SK-N-SH (cell line): ENCODE data around the gene SLC24A3. TPM values are rescaled to one million over a fixed set of nuclear protein-coding genes. Genes with fewer than 3 reads are reported as not detected.

ENCODE experiments used
- CTCF ChIA-PET: fragments of 300-600, 350-600 bp; formaldehyde crosslinking; extraction: SDS; loops from one replicate; lab custom pipeline; 2021; lab: Yijun Ruan, JAX
- POLR2A ChIA-PET: fragments of 350-600 bp; sonication (Branson Sonifier 250); formaldehyde crosslinking; extraction: SDS; loops from one replicate; lab custom pipeline; 2020; ENCODE audit warnings: antibody characterized with exemption, inconsistent platforms; lab: Yijun Ruan, JAX
- DNase-seq: peaks from one replicate; pipeline ENCODE4 v3.0.0; 2012
- H2AFZ ChIP-seq: fragments of 200-600 bp; sonication (generic); 2 replicates; pipeline ENCODE4 v1.8.1; 2016; ENCODE audit warnings: antibody characterized with exemption, mild to moderate bottlenecking, low read depth
- H3F3A ChIP-seq: fragments of 200-600 bp; sonication (generic); replicated peaks from 2 replicates; pipeline ENCODE3; 2016; ENCODE audit warnings: antibody characterized with exemption, mild to moderate bottlenecking; ENCODE audit not compliant: insufficient read depth
- H3K27ac ChIP-seq, 2 experiments: fragments of 200-500 bp in 1 of 2; fragments of 200-600 bp in 1 of 2; sonication (Bioruptor generic) in 1 of 2; sonication (generic), shearing (Covaris generic) in 1 of 2; 2 replicates each; pipeline versions ENCODE4 v1.5.1 to v1.6.1; 2014 to 2016; ENCODE audit warnings: low read depth in 2 of 2, inconsistent platforms in 1 of 2, low read length in 1 of 2, mild to moderate bottlenecking in 1 of 2, mixed read lengths in 1 of 2
- H3K27me3 ChIP-seq: fragments of 200-600 bp; sonication (generic), shearing (Covaris generic); 2 replicates; pipeline ENCODE4 v1.6.1; 2016; ENCODE audit warnings: mixed run types; ENCODE audit not compliant: insufficient read depth
- H3K36me3 ChIP-seq, 2 experiments: fragments of 200-500 bp in 1 of 2; fragments of 200-600 bp in 1 of 2; sonication (Bioruptor generic) in 1 of 2; sonication (generic) in 1 of 2; replicated peaks in 1 of 2; 2 replicates each; pipeline versions ENCODE3 to v1.5.1; 2014 to 2016; ENCODE audit warnings: low read length in 1 of 2, mild to moderate bottlenecking in 1 of 2; ENCODE audit not compliant: insufficient read depth in 2 of 2, control insufficient read depth in 1 of 2
- H3K4me1 ChIP-seq, 2 experiments: fragments of 200-500 bp in 1 of 2; fragments of 200-600 bp in 1 of 2; sonication (Bioruptor generic) in 1 of 2; sonication (generic), shearing (Covaris generic) in 1 of 2; 2 replicates each; pipeline versions ENCODE4 v1.5.1 to v1.6.1; 2014 to 2016; ENCODE audit warnings: low read depth in 1 of 2, low read length in 1 of 2, mixed run types in 1 of 2; ENCODE audit not compliant: insufficient read depth in 2 of 2, control insufficient read depth in 1 of 2
- H3K4me2 ChIP-seq: fragments of 200-600 bp; sonication (generic), shearing (Covaris generic); 2 replicates; pipeline ENCODE4 v1.6.1; 2017; ENCODE audit warnings: mixed run types
- H3K4me3 ChIP-seq, 2 experiments: fragments of 200-500 bp in 1 of 2; fragments of 200-600 bp in 1 of 2; sonication (Bioruptor generic) in 1 of 2; sonication (generic), shearing (Covaris generic) in 1 of 2; 2 replicates each; pipeline versions ENCODE4 v1.5.1 to v1.8.1; 2014 to 2016; ENCODE audit warnings: low read depth in 2 of 2, inconsistent platforms in 1 of 2, low read length in 1 of 2, mild to moderate bottlenecking in 1 of 2, mixed read lengths in 1 of 2, moderate library complexity in 1 of 2
- H3K79me2 ChIP-seq: fragments of 200-600 bp; sonication (generic); 2 replicates; pipeline ENCODE4 v1.8.1; 2017; ENCODE audit warnings: mild to moderate bottlenecking; ENCODE audit not compliant: insufficient read depth
- H3K9ac ChIP-seq: fragments of 200-600 bp; sonication (generic); 2 replicates; pipeline ENCODE4 v1.6.1; 2017; ENCODE audit warnings: mixed run types
- H3K9me2 ChIP-seq: fragments of 200-600 bp; sonication (generic); 2 replicates; pipeline ENCODE4 v1.6.1; 2017; ENCODE audit warnings: mixed run types
- H3K9me3 ChIP-seq: fragments of 200-600 bp; sonication (generic); 2 replicates; pipeline ENCODE4 v1.6.1; 2017; ENCODE audit warnings: mixed run types, mild to moderate bottlenecking, moderate library complexity
- H4K20me1 ChIP-seq: fragments of 200-600 bp; sonication (generic); 2 replicates; pipeline ENCODE4 v1.6.1; 2017; ENCODE audit warnings: mild to moderate bottlenecking, mixed run types; ENCODE audit not compliant: insufficient read depth
- CHD2 ChIP-seq: fragments of 150-350 bp; IDR thresholded peaks from 2 replicates; pipeline ENCODE4 v1.6.1; 2018; ENCODE audit warnings: low read length; ENCODE audit not compliant: partially characterized antibody
- ELF1 ChIP-seq: IDR thresholded peaks from 2 replicates; pipeline ENCODE4 v1.4.0; 2012
- EP300 ChIP-seq, 2 experiments: IDR thresholded peaks; 2 replicates each; pipeline versions ENCODE4 v1.4.0 to v1.6.1; 2012; ENCODE audit warnings: borderline replicate concordance in 1 of 2, low read depth in 1 of 2, low read length in 1 of 2
- FOSL2 ChIP-seq: IDR thresholded peaks from 2 replicates; pipeline ENCODE4 v1.4.0; 2012; ENCODE audit warnings: low read depth, mild to moderate bottlenecking, moderate library complexity, borderline replicate concordance
- FOXJ3 ChIP-seq: sonication (generic); formaldehyde crosslinking; IDR thresholded peaks from 2 replicates; pipeline ENCODE4 v1.5.1; 2020; ENCODE audit warnings: mild to moderate bottlenecking, missing genetic modification reagents
- FOXM1 ChIP-seq: IDR thresholded peaks from 2 replicates; pipeline ENCODE4 v1.4.0; 2012; ENCODE audit warnings: low read depth, mild to moderate bottlenecking
- GABPA ChIP-seq: IDR thresholded peaks from 2 replicates; pipeline ENCODE4 v1.4.0; 2012; ENCODE audit warnings: low read depth, mild to moderate bottlenecking
- NRF1 ChIP-seq: IDR thresholded peaks from 2 replicates; pipeline ENCODE4 v1.6.1; 2012; ENCODE audit warnings: low read depth, mild to moderate bottlenecking, low read length
- RAD21 ChIP-seq: IDR thresholded peaks from 2 replicates; pipeline ENCODE4 v1.6.1; 2012; ENCODE audit warnings: mild to moderate bottlenecking, low read length
- RCOR1 ChIP-seq: fragments of 150-350 bp; IDR thresholded peaks from 2 replicates; pipeline ENCODE4 v1.6.1; 2017; ENCODE audit warnings: antibody characterized with exemption, low read length
- RXRA ChIP-seq: IDR thresholded peaks from 2 replicates; pipeline ENCODE4 v1.4.0; 2012; ENCODE audit warnings: low read depth, mild to moderate bottlenecking, borderline replicate concordance
- TAF1 ChIP-seq: IDR thresholded peaks from 2 replicates; pipeline ENCODE4 v1.6.1; 2012; ENCODE audit warnings: low read depth, mild to moderate bottlenecking, low read length, moderate library complexity, borderline replicate concordance
- TCF12 ChIP-seq: IDR thresholded peaks from 2 replicates; pipeline ENCODE4 v1.4.0; 2012
- TEAD4 ChIP-seq: IDR thresholded peaks from 2 replicates; pipeline ENCODE4 v1.4.0; 2012; ENCODE audit warnings: mild to moderate bottlenecking, borderline replicate concordance; ENCODE audit not compliant: insufficient read depth
- YY1 ChIP-seq: IDR thresholded peaks from 2 replicates; pipeline ENCODE4 v1.4.0; 2012; ENCODE audit warnings: low read depth, mild to moderate bottlenecking
- WGBS: methylation state at CpG from one replicate; pipeline ENCODE4 v1.1.6; 2017; ENCODE audit warnings: low lambda C conversion rate; 5-methylcytosine and 5-hydroxymethylcytosine counted together
- polyA plus RNA-seq, 3 experiments: library from polyadenylated mRNA; depleted of rRNA; stranded (reverse); fragments of >200 nt; gene quantifications; 2 replicates each; pipeline ENCODE4 v1.2.3, GENCODE V29; 2012
- TF ChIP-seq, protein P1 (sequence below): IDR thresholded peaks from 2 replicates; pipeline ENCODE4 v1.4.0; 2012; ENCODE audit warnings: low read depth, borderline replicate concordance
- TF ChIP-seq, protein P2 (sequence below): fragments of 150-350 bp; IDR thresholded peaks from 2 replicates; pipeline ENCODE4 v1.6.1; 2017; ENCODE audit warnings: antibody characterized with exemption, low read length, low read depth, borderline replicate concordance
- TF ChIP-seq, protein P3 (sequence below): IDR thresholded peaks from 2 replicates; pipeline ENCODE4 v1.4.0; 2012; ENCODE audit warnings: low read depth
- TF ChIP-seq, protein P4 (sequence below): IDR thresholded peaks from 2 replicates; pipeline ENCODE4; 2012
- TF ChIP-seq, protein P5 (sequence below): fragments of 150-350 bp; IDR thresholded peaks from 2 replicates; pipeline ENCODE4 v1.6.1; 2016; ENCODE audit warnings: mild to moderate bottlenecking, low read depth, low read length
- TF ChIP-seq, protein P6 (sequence below): IDR thresholded peaks from 2 replicates; pipeline ENCODE4 v1.6.1; 2012; ENCODE audit warnings: mild to moderate bottlenecking, low read depth, low read length, moderate library complexity

SLC24A3 gene
- polyA plus RNA-seq, 1 of the 3 experiments (the other 2 are of a cell fraction): not detected

DNA sequence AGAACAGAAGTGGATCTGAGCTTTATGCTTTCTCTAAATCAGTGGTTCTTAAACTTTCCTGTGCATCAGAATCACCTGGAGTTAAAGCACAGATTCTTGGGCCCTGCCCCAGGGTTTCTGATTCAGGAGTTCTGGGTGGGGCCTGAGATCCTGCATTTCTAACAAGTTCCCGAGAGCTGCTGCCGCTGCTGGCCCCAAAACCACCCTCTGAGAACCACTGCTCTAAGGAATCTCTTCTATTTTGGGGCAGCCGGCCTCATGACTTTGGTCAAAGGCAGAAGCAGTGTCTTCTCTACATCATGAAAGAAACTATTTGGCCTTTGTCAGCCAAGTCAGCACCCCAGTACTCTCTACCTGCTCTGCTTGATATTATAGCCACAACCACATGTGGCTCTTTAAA, 503.5 kb downstream of the SLC24A3 start:
- no peaks in the 10 kb centered on the region for H3K4me1 ChIP-seq
- CTCF ChIA-PET: no interaction called here
- no peak overlapping the region for H3K9ac ChIP-seq
- TF ChIP-seq TAF1: no peak
- TF ChIP-seq, protein P1, sequence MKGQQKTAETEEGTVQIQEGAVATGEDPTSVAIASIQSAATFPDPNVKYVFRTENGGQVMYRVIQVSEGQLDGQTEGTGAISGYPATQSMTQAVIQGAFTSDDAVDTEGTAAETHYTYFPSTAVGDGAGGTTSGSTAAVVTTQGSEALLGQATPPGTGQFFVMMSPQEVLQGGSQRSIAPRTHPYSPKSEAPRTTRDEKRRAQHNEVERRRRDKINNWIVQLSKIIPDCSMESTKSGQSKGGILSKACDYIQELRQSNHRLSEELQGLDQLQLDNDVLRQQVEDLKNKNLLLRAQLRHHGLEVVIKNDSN: no peak
- TF ChIP-seq GABPA: no peak
- H3K36me3 ChIP-seq: no peaks in the 10 kb centered on the region
- no peaks in the 10 kb centered on the region for H3K9me3 ChIP-seq
- POLR2A ChIA-PET: no interaction called here
- no peaks in the 10 kb centered on the region for H3K79me2 ChIP-seq
- no peak for DNase-seq
- no peaks in the 10 kb centered on the region for H3K9me2 ChIP-seq
- H3K4me3 ChIP-seq: no peak overlapping the region
- H3K27me3 ChIP-seq: no peaks in the 10 kb centered on the region
- H4K20me1 ChIP-seq: no peaks in the 10 kb centered on the region
- H3F3A ChIP-seq: no peaks in the 10 kb centered on the region
- no peak overlapping the region for H3K27ac ChIP-seq
- no peak overlapping the region for H2AFZ ChIP-seq
- WGBS: 66% methylated on average over 3 of the region's 3 CpGs
- H3K4me2 ChIP-seq: no peak overlapping the region

DNA sequence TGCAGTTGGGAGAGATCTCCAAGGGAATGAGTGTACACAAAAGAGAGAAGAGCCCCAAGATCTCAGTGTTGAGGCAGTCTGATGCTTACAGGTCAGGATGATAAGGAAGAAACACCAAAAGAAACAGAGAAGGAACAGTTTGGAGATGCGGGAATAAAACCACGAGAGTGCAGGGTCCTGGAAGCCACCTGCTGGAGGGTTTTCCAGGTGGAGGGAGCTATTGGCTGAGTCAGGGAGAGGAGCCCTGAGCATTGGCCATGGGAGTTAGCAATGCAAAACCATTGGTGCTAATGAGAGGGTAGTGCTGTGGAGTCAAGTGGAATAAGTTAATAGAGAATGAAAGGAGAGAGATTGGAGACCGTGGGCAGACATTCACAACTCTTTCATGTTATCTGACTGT, 506.4 kb downstream of the SLC24A3 start:
- Histone ChIP-seq H3K9ac (no peak overlapping the region), H3K79me2 (no peaks in the 10 kb centered on the region), H4K20me1 (no peaks in the 10 kb centered on the region), H3K27ac (no peak overlapping the region), H3K4me3 (no peak overlapping the region), H3K9me3 (no peaks in the 10 kb centered on the region), H2AFZ (no peak overlapping the region), H3F3A (no peaks in the 10 kb centered on the region), H3K27me3 (no peaks in the 10 kb centered on the region), H3K4me2 (no peak overlapping the region), H3K4me1 (no peaks in the 10 kb centered on the region), H3K9me2 (no peaks in the 10 kb centered on the region), H3K36me3 (no peaks in the 10 kb centered on the region)
- ChIA-PET CTCF (interaction anchor here (2.0 kb wide), 1 partner anchor 26 kb away, joined by 6 read pairs; no protein-coding TSS in a partner anchor), POLR2A (no interaction called here)
- WGBS: 63% methylated on average over 3 of the region's 3 CpGs
- DNase-seq: no peak
- TF ChIP-seq FOXM1: no peak
- TF ChIP-seq, protein P2, sequence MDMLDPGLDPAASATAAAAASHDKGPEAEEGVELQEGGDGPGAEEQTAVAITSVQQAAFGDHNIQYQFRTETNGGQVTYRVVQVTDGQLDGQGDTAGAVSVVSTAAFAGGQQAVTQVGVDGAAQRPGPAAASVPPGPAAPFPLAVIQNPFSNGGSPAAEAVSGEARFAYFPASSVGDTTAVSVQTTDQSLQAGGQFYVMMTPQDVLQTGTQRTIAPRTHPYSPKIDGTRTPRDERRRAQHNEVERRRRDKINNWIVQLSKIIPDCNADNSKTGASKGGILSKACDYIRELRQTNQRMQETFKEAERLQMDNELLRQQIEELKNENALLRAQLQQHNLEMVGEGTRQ: no peak
- no peak for TF ChIP-seq FOSL2
- no peak for TF ChIP-seq RAD21
- TF ChIP-seq, protein P3, sequence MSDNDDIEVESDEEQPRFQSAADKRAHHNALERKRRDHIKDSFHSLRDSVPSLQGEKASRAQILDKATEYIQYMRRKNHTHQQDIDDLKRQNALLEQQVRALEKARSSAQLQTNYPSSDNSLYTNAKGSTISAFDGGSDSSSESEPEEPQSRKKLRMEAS: no peak
- TF ChIP-seq RCOR1: no peak
- TF ChIP-seq ELF1: no peak
- no peak for TF ChIP-seq TEAD4
- TF ChIP-seq YY1: no peak
- no peak for TF ChIP-seq TCF12
- TF ChIP-seq RXRA: no peak
- no peak for TF ChIP-seq NRF1
- TF ChIP-seq CHD2: no peak
- TF ChIP-seq, protein P4, sequence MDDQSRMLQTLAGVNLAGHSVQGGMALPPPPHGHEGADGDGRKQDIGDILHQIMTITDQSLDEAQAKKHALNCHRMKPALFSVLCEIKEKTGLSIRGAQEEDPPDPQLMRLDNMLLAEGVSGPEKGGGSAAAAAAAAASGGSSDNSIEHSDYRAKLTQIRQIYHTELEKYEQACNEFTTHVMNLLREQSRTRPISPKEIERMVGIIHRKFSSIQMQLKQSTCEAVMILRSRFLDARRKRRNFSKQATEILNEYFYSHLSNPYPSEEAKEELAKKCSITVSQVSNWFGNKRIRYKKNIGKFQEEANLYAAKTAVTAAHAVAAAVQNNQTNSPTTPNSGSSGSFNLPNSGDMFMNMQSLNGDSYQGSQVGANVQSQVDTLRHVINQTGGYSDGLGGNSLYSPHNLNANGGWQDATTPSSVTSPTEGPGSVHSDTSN: no peak
- TF ChIP-seq, protein P5, sequence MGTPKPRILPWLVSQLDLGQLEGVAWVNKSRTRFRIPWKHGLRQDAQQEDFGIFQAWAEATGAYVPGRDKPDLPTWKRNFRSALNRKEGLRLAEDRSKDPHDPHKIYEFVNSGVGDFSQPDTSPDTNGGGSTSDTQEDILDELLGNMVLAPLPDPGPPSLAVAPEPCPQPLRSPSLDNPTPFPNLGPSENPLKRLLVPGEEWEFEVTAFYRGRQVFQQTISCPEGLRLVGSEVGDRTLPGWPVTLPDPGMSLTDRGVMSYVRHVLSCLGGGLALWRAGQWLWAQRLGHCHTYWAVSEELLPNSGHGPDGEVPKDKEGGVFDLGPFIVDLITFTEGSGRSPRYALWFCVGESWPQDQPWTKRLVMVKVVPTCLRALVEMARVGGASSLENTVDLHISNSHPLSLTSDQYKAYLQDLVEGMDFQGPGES: no peak
- TF ChIP-seq EP300 (IDR thresholded peaks at IDR 0.05; ENCODE audit: borderline replicate concordance in 1 of 2, low read depth in 1 of 2, low read length in 1 of 2): no peak
- TF ChIP-seq, protein P6, sequence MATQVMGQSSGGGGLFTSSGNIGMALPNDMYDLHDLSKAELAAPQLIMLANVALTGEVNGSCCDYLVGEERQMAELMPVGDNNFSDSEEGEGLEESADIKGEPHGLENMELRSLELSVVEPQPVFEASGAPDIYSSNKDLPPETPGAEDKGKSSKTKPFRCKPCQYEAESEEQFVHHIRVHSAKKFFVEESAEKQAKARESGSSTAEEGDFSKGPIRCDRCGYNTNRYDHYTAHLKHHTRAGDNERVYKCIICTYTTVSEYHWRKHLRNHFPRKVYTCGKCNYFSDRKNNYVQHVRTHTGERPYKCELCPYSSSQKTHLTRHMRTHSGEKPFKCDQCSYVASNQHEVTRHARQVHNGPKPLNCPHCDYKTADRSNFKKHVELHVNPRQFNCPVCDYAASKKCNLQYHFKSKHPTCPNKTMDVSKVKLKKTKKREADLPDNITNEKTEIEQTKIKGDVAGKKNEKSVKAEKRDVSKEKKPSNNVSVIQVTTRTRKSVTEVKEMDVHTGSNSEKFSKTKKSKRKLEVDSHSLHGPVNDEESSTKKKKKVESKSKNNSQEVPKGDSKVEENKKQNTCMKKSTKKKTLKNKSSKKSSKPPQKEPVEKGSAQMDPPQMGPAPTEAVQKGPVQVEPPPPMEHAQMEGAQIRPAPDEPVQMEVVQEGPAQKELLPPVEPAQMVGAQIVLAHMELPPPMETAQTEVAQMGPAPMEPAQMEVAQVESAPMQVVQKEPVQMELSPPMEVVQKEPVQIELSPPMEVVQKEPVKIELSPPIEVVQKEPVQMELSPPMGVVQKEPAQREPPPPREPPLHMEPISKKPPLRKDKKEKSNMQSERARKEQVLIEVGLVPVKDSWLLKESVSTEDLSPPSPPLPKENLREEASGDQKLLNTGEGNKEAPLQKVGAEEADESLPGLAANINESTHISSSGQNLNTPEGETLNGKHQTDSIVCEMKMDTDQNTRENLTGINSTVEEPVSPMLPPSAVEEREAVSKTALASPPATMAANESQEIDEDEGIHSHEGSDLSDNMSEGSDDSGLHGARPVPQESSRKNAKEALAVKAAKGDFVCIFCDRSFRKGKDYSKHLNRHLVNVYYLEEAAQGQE: no peak
- TF ChIP-seq FOXJ3 (CRISPR knock-in tag): no peak
